Loucy (cell line): ENCODE data around the gene CFAP20DC.

ENCODE experiments used
- EZH2phosphoT487 ChIP-seq: fragments of 200-600 bp; IDR thresholded peaks from 2 replicates; pipeline ENCODE4 v1.6.1; 2018; ENCODE audit warnings: antibody characterized with exemption, mild to moderate bottlenecking, moderate library complexity, borderline replicate concordance
- TF ChIP-seq, protein P1 (sequence below): fragments of 200-600 bp; sonication (generic); conservative IDR thresholded peaks from 2 replicates; pipeline ENCODE4 v1.5.1; 2014; ENCODE audit warnings: mild to moderate bottlenecking, antibody characterized with exemption, low read length

- no peak for TF ChIP-seq EZH2phosphoT487
- TF ChIP-seq, protein P1, sequence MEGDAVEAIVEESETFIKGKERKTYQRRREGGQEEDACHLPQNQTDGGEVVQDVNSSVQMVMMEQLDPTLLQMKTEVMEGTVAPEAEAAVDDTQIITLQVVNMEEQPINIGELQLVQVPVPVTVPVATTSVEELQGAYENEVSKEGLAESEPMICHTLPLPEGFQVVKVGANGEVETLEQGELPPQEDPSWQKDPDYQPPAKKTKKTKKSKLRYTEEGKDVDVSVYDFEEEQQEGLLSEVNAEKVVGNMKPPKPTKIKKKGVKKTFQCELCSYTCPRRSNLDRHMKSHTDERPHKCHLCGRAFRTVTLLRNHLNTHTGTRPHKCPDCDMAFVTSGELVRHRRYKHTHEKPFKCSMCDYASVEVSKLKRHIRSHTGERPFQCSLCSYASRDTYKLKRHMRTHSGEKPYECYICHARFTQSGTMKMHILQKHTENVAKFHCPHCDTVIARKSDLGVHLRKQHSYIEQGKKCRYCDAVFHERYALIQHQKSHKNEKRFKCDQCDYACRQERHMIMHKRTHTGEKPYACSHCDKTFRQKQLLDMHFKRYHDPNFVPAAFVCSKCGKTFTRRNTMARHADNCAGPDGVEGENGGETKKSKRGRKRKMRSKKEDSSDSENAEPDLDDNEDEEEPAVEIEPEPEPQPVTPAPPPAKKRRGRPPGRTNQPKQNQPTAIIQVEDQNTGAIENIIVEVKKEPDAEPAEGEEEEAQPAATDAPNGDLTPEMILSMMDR = no peak
Measured at GRCh38 chr3:58793938-58794337, 255.9 kb downstream of the CFAP20DC start.
